HG03565 (cell line): ENCODE measurements around the gene ZNF343.
"Not testable (repeated sequence)": the region's sequence is repeated elsewhere in the genome, so short reads cannot be mapped to it uniquely, and the experiment has no call there.

Source experiments
- ATAC-seq: cut with Tn5 transposase; IDR thresholded peaks from one replicate; pipeline ENCODE4 v1.9.1; 2021; ENCODE audit warnings: mild to moderate bottlenecking, moderate library complexity; ENCODE audit not compliant: unreplicated experiment

Gene ZNF343

DNA sequence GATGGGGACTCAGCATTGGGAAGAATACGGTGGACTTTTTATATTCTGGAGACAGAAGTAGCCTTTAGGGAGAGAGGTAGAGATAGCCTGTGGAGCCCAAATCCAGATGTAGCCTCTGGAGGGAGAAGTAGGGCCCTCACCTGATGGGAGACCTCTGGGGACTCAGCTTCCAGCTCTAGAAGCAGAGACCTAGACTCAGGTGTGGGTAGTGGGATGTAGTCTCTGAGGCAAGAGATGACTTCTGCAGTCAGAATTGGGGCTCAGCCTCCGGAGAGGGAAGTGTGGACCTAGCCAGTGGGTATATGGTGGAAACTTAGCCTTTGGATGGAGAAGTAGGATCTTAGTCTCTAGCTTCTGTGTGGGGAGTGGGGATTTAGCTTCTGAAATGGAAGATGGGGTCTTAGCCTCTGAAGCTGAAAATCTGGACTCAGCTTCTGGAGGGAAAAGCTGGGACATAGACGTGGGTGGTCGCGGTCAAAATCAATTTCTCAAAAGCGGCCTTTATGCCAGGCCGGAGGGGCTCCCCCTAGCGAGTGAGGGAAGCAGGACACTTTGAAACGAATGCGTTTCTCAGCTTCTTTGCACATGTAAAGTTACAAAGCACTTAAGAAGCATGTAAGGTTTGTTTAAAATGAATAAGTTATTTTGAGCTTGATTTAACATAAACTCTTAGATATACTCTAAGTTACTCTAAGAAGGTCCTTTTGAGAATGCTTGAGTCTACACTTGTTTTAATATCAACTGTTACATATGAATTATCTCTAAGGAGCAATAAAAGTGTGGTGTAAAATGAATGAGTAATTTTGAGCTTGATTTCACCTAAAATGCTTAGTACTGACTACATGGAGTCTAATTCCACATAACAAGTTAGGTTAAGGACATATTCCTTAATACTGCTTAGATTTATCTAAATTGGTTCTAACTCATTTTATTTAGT lies 12.9 kb upstream of the ZNF343 start:
- ATAC-seq, result no peak

- no peak for ATAC-seq
These were observed 11.9 kb upstream of the ZNF343 start for GRCh38 chr20:2520617-2521016.

GRCh38 chr20:2519115-2519809 lies 10.5 kb upstream of the ZNF343 start:
- ATAC-seq, result no peak

GRCh38 chr20:2518558-2518957 lies 9.8 kb upstream of the ZNF343 start:
- no peak for ATAC-seq

- no peak for ATAC-seq
These were observed 9.4 kb upstream of the ZNF343 start for GRCh38 chr20:2518096-2518495.

DNA sequence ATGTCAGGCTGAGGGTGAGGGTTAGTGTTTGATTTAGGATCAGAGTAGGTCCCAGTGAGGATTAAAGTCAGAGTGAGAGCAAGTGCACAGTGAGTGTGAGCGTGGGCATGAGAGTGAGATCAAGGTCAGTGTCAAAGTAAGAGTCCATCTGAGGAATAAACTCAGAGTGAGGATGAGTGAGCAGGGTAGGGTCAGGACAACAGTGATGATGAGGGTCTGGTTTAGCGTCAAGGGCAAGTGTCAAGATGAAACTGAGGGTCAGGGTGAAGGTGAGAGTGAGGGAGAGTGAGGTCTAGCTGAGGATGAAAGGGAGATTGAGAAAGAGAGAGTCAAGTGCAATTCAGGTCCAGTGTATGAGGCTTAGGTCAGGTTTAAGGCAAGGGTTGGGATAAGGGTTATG lies 7.7 kb upstream of the ZNF343 start:
- no peak for ATAC-seq

GRCh38 chr20:2515203-2515602 lies 6.5 kb upstream of the ZNF343 start:
- no peak for ATAC-seq

DNA sequence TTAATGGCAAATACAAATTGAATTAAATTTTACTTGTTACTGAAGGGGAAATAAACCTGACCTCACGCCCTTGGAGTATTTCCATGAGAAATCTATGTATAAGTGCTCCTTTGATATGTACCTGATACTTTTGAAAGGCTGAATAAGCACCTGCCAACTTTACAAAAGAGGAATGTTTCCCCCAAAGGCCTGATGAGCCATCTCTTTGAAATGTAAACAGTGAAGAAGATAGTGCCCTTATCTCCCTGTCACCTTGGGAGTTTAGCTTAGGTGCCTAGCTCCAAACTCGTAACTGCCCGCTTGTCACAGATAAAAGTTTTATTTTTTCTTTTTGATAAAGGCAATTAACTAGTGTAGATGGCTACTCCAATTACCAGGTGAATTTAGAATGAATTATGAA lies 1.1 kb upstream of the ZNF343 start:
- ATAC-seq, result no peak

DNA sequence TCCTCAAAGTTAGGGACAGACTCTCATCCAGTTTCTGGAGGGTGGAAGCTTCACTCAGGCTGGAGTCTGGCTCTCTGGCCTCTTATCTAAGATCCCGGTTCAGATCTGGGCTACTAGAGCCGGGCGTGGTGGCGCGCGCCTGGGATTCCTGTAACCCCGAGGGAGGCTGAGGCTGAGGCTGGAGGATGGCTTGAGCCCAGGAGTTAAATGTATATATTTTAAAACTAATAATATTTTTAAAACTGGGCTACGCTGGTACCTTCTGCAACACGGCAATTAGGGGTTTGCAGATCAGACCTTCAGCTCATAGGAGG lies 710 bp upstream of the ZNF343 start:
- no peak for ATAC-seq

GRCh38 chr20:2507875-2508630 lies 662 bp downstream of the ZNF343 start:
- no peak for ATAC-seq

GRCh38 chr20:2507464-2507863 lies 1.3 kb downstream of the ZNF343 start:
- no peak for ATAC-seq

- ATAC-seq, result not testable (repeated sequence)
These were observed 2.3 kb downstream of the ZNF343 start for GRCh38 chr20:2506426-2506825.

DNA sequence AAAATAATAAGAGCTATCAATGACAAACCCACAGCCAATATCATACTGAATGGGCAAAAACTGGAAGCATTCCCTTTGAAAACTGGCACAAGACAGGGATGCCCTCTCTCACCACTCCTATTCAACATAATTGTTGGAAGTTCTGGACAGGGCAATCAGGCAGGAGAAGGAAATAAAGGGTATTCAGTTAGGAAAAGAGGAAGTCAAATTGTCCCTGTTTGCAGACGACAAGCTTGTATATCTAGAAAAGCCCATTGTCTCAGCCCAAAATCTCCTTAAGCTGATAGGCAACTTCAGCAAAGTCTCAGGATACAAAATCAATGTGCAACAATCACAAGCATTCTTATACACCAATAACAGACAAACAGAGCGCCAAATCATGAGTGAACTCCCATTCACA lies 3.9 kb downstream of the ZNF343 start:
- not testable (repeated sequence) for ATAC-seq

- not testable (repeated sequence) for ATAC-seq
These were observed 5.8 kb downstream of the ZNF343 start for GRCh38 chr20:2502808-2503384.

DNA sequence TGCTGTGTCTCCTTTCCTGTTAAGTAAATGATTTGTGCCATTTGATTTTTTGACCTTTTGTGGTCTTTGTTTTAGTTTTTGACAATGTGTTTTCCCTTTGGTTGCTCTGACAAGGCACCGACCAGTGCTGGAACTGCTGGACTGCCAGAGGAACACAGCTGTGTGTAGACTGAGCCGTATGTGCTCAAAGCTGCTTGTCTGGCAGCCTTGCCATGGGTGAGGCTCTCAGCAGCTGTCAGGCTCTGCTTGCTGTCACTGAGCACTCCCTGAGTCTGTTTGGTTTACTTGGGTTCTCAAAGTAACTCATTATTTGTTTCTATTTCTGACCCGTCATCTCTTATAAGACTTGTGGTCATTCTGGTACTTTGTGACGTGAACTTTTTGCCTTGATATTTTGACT lies 23.1 kb downstream of the ZNF343 start:
- ATAC-seq, result no peak

GRCh38 chr20:2485080-2485479 lies 23.6 kb downstream of the ZNF343 start:
- no peak for ATAC-seq

GRCh38 chr20:2483504-2483903 lies 25.2 kb downstream of the ZNF343 start:
- no peak for ATAC-seq

GRCh38 chr20:2480381-2480780 lies 28.3 kb downstream of the ZNF343 start:
- no peak for ATAC-seq

DNA sequence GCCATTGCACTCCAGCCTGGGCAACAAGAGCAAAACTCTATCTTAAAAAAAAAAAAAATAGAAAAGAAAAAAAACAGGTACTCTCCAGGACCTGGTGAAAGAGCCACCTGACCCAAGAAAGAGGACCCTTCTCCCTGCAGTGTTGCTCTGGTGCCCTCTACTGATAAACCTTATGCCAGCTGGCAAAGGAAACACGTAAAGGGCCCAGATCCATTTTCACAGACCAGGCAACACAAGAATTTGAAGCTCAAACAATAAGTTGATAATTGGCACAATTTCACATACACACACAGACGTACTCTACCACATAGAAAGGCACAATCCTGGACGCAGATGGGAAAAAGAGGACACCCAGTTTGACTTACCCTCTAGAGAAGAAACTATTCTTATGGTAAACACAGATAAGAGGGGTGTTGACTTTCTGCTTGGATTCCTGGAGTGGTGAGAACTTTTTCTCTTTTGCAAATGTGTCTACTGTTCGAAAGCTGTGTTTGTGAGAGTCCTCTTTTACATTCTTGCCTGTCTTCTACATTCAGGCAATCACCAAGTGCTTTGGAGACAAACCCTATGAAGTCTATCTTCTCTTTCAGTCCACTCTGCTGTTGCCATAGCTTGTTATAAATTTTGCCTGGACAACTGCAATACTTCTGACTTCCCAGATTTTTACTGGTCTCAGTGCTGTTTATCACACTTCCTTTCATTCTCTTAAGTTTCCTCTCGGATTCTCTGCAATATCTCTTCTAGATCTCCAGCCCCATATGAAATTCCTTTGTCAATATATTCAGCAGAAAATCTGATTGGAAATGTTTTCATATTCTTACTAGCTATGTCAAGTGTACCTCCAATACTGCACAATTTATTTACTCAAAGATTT lies 31.7 kb downstream of the ZNF343 start:
- ATAC-seq, result no peak
